Breast epithelium (tissue), 4 donors: ENCODE results near the gene SLC22A25. TPM values are rescaled to one million over a fixed set of nuclear protein-coding genes. Genes with fewer than 3 reads are reported as not detected.
"Not testable (repeated sequence)": the region's sequence is repeated elsewhere in the genome, so short reads cannot be mapped to it uniquely, and the experiment has no call there.

Experiments used
- DNase-seq, 2 donors: peaks; one replicate each; pipeline ENCODE4 v3.0.0-alpha.2; 2019; ENCODE audit warnings: low spot score in 2 of 2
- H3K27ac ChIP-seq, 2 donors: fragments of 200-600 bp; sonication (generic) in 1 of 2; one replicate each; pipeline ENCODE4 v1.5.1; 2016 to 2019; ENCODE audit warnings: mild to moderate bottlenecking in 1 of 2
- H3K27me3 ChIP-seq, 2 donors: fragments of 200-600 bp; sonication (generic) in 1 of 2; one replicate each; pipeline versions ENCODE4 v1.5.1 to v1.6.0; 2017 to 2019; ENCODE audit warnings: control low read depth in 1 of 2, mild to moderate bottlenecking in 1 of 2
- H3K36me3 ChIP-seq: fragments of 200-600 bp; one replicate; pipeline ENCODE4 v1.5.1; 2019
- H3K4me1 ChIP-seq, 2 donors: fragments of 200-600 bp; sonication (generic); one replicate each; pipeline ENCODE4 v1.5.1; 2016 to 2019; ENCODE audit warnings: control low read depth in 1 of 2
- H3K4me3 ChIP-seq, 3 donors: fragments of 200-600 bp; sonication (generic); 1 replicate in 2 of 3; 2 replicates in 1 of 3; pipeline ENCODE4 v1.5.1; 2016 to 2019; ENCODE audit warnings: mild to moderate bottlenecking in 3 of 3, moderate library complexity in 2 of 3
- H3K9me3 ChIP-seq, 2 donors: fragments of 200-600 bp; sonication (generic) in 1 of 2; one replicate each; pipeline ENCODE4 v1.5.1; 2016 to 2019; ENCODE audit warnings: control low read depth in 1 of 2
- POLR2A ChIP-seq: fragments of 450-650 bp; IDR thresholded peaks from one replicate; pipeline ENCODE4 v1.6.1; 2016; ENCODE audit warnings: antibody characterized with exemption, mild to moderate bottlenecking, moderate library complexity
- POLR2AphosphoS5 ChIP-seq, 3 donors: sonication (generic); formaldehyde crosslinking; IDR thresholded peaks; one replicate each; pipeline ENCODE4 v1.6.1; 2017; ENCODE audit warnings: antibody characterized with exemption in 3 of 3
- intact Hi-C: fragments of 100-400 bp; cut with DNase I; formaldehyde crosslinking; loops from one replicate; pipeline ENCODE4 v1.15.1; 2023; ENCODE audit warnings: low total_unique reads
- total RNA-seq, 3 donors: library from RNA; depleted of rRNA; stranded (reverse); fragments of >200 nt; gene quantifications; one replicate each; pipeline ENCODE4 v1.1.0, GENCODE V29; 2016
- TF ChIP-seq, protein P1 (sequence below), 3 donors: fragments of 450-650 bp; IDR thresholded peaks; one replicate each; pipeline ENCODE4 v1.5.1; 2016 to 2017; ENCODE audit warnings: antibody characterized with exemption in 3 of 3, mild to moderate bottlenecking in 3 of 3, moderate library complexity in 3 of 3

SLC22A25 gene
- total RNA-seq, 3 donors from 2014 or later, result 0.48 TPM; not detected in 2

- Histone ChIP-seq H3K27ac (no peak overlapping the region), H3K27me3 (no peaks in the 10 kb centered on the region), H3K36me3 (no peaks in the 10 kb centered on the region), H3K4me3 (no peak overlapping the region), H3K9me3 (no peaks in the 10 kb centered on the region), H3K4me1 (no peaks in the 10 kb centered on the region)
- TF ChIP-seq POLR2A (no peak), POLR2AphosphoS5 (IDR thresholded peaks at IDR 0.05) (no peak)
- TF ChIP-seq, protein P1, sequence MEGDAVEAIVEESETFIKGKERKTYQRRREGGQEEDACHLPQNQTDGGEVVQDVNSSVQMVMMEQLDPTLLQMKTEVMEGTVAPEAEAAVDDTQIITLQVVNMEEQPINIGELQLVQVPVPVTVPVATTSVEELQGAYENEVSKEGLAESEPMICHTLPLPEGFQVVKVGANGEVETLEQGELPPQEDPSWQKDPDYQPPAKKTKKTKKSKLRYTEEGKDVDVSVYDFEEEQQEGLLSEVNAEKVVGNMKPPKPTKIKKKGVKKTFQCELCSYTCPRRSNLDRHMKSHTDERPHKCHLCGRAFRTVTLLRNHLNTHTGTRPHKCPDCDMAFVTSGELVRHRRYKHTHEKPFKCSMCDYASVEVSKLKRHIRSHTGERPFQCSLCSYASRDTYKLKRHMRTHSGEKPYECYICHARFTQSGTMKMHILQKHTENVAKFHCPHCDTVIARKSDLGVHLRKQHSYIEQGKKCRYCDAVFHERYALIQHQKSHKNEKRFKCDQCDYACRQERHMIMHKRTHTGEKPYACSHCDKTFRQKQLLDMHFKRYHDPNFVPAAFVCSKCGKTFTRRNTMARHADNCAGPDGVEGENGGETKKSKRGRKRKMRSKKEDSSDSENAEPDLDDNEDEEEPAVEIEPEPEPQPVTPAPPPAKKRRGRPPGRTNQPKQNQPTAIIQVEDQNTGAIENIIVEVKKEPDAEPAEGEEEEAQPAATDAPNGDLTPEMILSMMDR (IDR thresholded peaks at IDR 0.05), result no peak
- intact Hi-C loops, result loop anchor here (10.0 kb wide), 1 partner anchor 417 kb away; no protein-coding TSS in a partner anchor
- DNase-seq, result no peak
Measured at GRCh38 chr11:63242089-63242781, 1.2 kb downstream of the SLC22A25 start.

- H3K36me3 ChIP-seq, result no peaks in the 10 kb centered on the region
- H3K9me3 ChIP-seq, result no peaks in the 10 kb centered on the region
- TF ChIP-seq POLR2AphosphoS5 (IDR thresholded peaks at IDR 0.05) (no peak), POLR2A (no peak)
- TF ChIP-seq, protein P1 (IDR thresholded peaks at IDR 0.05), result no peak
- no peaks in the 10 kb centered on the region for H3K4me1 ChIP-seq
- no peak overlapping the region for H3K27ac ChIP-seq
- H3K4me3 ChIP-seq, result no peak overlapping the region
- no peak for DNase-seq
- intact Hi-C loops, result loop anchor here (10.0 kb wide), 1 partner anchor 416 kb away; no protein-coding TSS in a partner anchor
- no peaks in the 10 kb centered on the region for H3K27me3 ChIP-seq
Measured at GRCh38 chr11:63240791-63241379, 2.5 kb downstream of the SLC22A25 start.

- H3K36me3 ChIP-seq, result no peaks in the 10 kb centered on the region
- no peak overlapping the region for H3K4me3 ChIP-seq
- intact Hi-C loops, result loop anchor here (10.0 kb wide), 1 partner anchor 415 kb away; no protein-coding TSS in a partner anchor
- no peaks in the 10 kb centered on the region for H3K9me3 ChIP-seq
- no peaks in the 10 kb centered on the region for H3K4me1 ChIP-seq
- H3K27me3 ChIP-seq, result no peaks in the 10 kb centered on the region
- DNase-seq, result no peak
- TF ChIP-seq, protein P1 (IDR thresholded peaks at IDR 0.05), result no peak
- TF ChIP-seq POLR2AphosphoS5 (IDR thresholded peaks at IDR 0.05) (no peak), POLR2A (no peak)
- H3K27ac ChIP-seq, result no peak overlapping the region
Measured at GRCh38 chr11:63240098-63240497, 3.3 kb downstream of the SLC22A25 start.

DNA sequence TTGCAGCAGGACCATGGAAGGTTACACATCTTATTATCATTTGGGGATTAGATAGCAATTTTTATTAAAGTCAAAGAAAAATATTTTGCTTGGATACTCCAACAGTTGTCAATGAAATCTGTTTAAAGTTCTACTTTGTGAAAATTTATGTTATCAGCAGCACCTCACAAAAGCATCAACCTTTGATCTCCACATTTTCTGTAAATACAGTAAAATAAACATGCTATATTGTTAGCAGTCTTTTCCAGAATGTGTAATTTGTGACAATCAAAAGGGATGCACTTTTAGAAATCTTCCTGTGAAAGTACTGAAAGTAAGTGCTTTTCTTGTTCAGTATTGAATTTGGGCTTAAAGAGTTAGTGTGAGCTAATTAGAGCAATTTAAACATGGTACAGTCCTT is 4.1 kb downstream of the SLC22A25 start:
- Histone ChIP-seq H3K4me1 (no peaks in the 10 kb centered on the region), H3K9me3 (no peaks in the 10 kb centered on the region), H3K4me3 (no peak overlapping the region), H3K36me3 (no peaks in the 10 kb centered on the region), H3K27me3 (no peaks in the 10 kb centered on the region), H3K27ac (no peak overlapping the region)
- TF ChIP-seq POLR2AphosphoS5 (IDR thresholded peaks at IDR 0.05), result no peak
- TF ChIP-seq POLR2A, result no peak
- TF ChIP-seq, protein P1 (IDR thresholded peaks at IDR 0.05), result no peak
- intact Hi-C loops, result no loop called here
- no peak for DNase-seq

DNA sequence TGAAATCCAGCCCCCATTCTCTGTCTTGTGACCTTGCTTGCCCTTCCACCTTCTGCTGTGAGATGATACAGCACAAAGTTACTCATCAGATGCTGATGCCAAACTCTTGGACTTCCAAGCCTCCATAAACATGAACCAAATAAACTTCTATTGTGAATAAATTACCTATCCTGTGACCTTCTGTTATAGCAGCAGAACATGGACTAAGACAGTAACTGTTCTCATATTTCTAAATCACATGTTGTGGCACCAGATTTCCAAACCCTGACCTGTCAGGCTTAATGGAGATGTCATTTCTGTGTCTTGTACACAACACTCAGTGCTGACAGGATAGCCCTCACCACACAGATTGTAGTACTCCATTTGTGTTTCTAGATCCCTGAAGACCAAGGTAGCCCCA is 6.0 kb downstream of the SLC22A25 start:
- no peaks in the 10 kb centered on the region for H3K4me1 ChIP-seq
- no peaks in the 10 kb centered on the region for H3K36me3 ChIP-seq
- DNase-seq, result no peak
- intact Hi-C loops, result no loop called here
- H3K4me3 ChIP-seq, result no peak overlapping the region
- H3K27me3 ChIP-seq, result no peaks in the 10 kb centered on the region
- TF ChIP-seq POLR2A (no peak), POLR2AphosphoS5 (IDR thresholded peaks at IDR 0.05) (no peak)
- TF ChIP-seq, protein P1 (IDR thresholded peaks at IDR 0.05), result no peak
- H3K27ac ChIP-seq, result no peak overlapping the region
- no peaks in the 10 kb centered on the region for H3K9me3 ChIP-seq

GRCh38 chr11:63235471-63236461 is 7.6 kb downstream of the SLC22A25 start:
- H3K4me3 ChIP-seq, H3K27ac ChIP-seq, intact Hi-C loops, H3K9me3 ChIP-seq, H3K27me3 ChIP-seq, DNase-seq, H3K36me3 ChIP-seq, H3K4me1 ChIP-seq: not testable (repeated sequence)
